Brain pericyte (primary cell): Measurements from ENCODE around the gene USP3.
A peak's percentile ranks its signal among the peaks of the same experiment; 100 is the strongest.
"Not testable (repeated sequence)": the region's sequence is repeated elsewhere in the genome, so short reads cannot be mapped to it uniquely, and the experiment has no call there.

Experiments
- DNase-seq: peaks from one replicate; pipeline ENCODE4 v3.0.0-alpha.2; 2012; ENCODE audit warnings: low read depth, low spot score

Gene USP3

DNA sequence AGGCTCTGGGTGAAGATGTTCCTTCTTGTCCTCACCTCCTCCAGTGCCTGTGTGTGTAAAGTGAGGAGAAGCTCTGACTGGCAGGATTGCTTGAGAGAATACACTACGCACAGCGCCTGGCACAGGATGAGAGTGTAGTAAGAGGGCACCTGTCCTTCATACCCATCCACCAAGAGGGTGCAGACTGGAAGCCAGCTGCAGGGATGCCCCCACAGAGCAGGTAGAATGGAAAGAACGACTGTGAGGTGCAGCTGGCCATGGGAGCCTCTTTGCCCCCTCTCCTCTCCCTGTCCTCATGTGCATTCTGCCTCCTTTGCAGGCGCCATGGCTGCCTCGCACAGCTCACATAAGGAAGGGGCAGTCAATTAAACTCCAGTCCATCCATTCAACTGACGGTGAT lies 105.1 kb downstream of the USP3 start:
- DNase-seq = no peak

DNA sequence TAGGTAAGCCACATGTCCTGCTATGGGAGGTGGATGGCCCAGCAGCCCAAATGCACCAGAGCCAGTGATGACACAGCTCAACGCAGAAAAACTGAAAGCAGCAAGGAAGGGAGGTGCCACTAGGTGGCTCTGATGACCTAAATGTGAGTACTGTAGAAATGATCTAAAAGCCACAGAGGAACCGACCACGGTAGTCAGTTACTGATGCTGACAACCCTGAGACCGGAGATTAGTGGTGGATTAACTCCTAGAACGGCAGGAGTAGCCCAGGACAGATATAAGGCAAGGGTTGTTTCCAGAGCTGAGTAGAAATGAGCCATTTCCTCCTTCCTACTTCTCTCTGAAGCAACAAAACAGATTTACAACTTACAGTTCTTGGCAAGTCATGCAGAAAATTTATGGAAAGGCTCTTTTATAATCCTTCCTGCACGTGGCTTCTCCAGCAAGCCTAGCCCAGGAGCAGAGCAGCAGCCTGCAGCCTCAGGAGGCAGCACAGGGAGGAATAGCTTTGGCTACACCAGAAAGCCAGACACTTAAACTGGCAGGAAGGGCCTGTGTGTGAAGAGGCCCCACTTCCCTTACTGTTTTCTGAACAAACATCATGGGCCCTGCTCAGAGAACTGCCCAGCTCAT lies 105.9 kb downstream of the USP3 start:
- peak; percentile 47 for DNase-seq

DNA sequence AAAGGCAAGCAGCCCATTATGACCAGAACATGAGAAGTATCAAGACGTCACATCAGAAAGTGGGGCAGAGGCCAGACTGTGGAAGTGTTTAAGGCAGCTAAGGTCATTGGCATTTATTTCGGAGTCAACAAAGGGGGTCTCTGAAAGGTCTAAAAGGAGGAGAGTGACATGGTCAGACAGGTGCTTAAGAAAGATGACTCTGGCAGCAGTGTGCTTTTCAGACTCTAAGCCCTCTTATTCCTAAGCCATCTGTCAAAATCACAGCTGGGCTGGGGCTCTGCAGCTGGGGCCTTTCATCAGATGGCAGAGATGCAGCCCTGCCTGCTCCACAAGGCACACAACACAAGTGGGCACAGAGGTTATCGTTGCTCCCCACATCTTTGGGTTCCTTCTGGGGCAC lies 106.8 kb downstream of the USP3 start:
- DNase-seq = no peak

DNA sequence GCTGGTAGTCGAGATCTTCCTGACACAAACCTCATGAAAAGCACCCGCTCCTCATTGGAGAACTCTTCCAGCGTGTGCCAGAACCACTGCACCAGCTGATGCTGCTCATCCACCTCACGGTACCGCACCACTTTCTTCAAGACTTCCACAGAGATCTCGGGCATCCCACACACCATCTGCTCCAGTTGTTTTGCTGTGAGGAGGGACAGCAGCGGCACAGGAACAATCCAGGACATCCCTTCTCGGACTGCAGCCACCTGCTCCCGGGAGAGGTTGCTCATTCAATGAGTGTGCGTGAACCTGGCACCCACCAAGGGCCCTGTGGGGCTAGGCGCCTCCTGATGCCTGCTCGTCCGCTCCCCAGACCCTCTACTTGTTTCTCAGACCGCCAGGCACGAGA lies 107.9 kb downstream of the USP3 start:
- DNase-seq = no peak

DNA sequence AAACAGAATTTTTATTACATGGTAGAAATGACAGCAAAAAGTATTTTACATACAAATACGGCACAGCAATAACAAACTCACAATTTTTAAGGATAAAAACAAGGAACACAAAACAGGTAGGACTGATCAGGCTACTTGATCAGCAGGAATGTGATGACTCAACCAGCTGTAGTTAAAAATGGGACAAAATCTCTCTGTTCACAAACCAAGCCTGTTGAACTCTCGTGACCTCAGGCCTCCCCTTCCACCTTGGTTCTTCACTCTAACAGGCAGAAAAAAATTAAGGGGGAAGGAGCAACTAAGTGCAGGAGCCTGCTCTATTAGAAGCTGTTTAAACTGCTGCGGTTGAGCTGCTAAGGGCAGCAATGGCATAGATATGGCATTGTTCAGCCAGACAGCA lies 111.5 kb downstream of the USP3 start:
- DNase-seq = no peak

DNA sequence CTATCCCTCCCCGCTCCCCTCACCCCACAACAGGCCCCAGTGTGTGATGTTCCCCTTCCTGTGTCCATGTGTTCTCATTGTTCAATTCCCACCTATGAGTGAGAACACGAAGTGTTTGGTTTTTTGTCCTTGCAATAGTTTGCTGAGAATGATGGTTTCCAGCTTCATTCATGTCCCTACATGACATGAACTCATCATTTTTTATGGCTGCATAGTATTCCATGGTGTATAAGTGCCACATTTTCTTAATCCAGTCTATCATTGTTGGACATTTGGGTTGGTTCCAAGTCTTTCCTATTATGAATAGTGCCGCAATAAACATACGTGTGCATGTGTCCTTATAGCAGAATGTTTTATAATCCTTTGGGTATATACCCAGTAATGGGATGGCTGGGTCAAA lies 112.8 kb downstream of the USP3 start:
- not testable (repeated sequence) for DNase-seq

DNA sequence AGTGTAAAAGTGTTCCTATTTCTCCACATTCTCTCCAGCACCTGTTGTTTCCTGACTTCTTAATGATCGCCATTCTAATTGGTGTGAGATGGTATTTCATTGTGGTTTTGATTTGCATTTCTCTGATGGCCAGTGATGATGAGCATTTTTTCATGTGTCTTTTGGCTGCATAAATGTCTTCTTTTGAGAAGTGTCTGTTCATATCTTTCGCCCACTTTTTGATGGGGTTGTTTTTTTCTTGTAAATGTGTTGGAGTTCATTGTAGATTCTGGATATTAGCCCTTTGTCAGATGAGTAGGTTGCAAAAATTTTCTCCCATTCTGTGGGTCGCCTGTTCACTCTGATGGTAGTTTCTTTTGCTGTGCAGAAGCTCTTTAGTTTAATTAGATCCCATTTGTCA lies 113.2 kb downstream of the USP3 start:
- not testable (repeated sequence) for DNase-seq

DNA sequence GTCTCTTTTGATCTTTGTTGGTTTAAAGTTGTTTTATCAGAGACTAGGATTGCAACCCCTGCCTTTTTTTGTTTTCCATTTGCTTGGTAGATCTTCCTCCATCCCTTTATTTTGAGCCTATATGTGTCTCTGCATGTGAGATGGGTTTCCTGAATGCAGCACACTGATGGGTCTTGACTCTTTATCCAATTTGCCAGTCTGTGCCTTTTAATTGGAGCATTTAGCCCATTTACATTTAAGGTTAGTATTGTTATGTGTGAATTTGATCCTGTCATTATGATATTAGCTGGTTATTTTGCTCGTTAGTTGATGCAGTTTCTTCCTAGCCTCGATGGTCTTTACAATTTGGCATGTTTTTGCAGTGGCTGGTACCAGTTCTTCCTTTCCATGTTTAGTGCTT lies 116.4 kb downstream of the USP3 start:
- DNase-seq = not testable (repeated sequence)

DNA sequence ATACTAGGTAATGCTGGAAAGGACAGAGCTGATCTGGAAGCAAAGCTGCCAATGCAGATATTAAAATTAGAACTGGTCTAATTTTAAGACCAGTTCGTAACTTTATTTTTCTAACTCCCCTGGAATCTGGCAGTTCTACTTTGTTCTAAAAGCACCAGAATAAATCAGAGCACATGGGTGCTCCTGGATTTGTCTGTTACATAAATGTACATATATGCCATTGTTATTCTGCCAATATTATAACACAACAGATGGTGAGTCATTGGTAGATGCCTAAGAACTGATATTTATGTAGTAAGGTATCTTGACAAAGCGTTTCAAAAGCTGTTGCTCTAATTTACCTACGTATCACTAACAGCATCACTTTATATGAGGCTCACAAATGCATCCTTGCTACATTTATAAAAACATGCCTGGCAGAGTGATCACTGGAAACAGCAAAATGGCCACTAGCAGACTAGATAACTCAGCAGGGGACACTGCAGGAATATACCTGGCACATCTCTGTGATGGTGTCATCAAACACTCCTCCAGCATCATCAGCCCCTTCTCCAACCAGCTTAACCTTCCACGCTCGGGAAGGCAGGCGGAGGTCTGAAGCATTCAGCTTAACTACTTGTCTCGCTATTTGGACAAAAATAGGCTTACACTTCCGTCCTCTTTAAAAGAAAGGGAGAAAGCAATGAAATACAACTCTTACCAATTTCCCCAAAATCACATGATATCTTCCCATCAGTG lies 119.0 kb downstream of the USP3 start:
- no peak for DNase-seq

DNA sequence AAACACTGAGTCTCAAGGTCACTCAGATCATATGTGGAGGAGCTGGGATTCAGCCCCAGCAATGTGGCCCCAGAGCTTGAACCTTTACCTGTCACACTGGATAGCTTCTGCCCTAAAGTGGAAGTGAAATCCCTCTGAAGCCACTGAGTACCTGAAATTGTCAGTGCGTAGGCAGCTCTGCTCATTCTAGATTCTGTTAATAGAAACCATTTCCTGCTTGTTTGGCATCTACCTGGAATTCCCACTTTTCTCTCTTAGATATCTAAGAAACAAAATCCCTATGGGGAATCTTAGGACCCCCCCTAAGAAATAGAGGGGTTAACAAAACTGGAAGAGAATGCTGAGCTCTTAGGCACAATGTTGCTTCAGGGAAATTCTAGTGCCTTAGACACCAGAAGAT lies 122.6 kb downstream of the USP3 start:
- DNase-seq = no peak

DNA sequence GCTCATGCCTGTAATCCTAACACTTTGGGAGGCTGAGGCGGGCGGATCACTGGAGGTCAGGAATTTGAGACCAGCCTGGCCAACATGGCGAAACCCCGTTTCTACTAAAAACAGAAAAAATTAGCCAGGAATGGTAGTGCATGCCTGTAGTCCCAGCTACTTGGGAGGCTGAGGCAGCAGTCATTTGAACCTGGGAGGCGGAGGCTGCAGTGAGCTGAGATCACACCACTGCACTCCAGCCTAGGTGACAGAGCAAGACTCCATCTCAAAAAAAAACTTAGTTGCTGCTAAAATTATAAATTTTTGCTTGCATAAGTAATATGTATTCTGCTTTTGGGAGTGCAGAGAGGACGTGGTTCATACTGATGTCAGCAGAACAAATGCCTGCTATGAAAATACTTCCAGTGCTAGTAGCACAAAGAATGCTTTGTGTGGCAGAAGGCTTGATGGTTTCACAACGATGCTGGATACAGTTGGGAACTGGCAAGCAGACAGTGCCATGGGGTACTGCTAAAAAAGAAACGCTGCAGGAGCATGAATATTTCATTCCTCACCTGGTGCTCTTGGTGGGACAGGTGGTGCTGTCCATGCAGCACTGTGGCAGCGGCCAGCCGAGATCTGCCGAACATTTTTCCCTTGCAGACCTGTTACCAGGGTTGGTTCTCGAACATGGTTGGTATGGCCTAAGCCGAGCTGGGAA lies 123.9 kb downstream of the USP3 start:
- no peak for DNase-seq

DNA sequence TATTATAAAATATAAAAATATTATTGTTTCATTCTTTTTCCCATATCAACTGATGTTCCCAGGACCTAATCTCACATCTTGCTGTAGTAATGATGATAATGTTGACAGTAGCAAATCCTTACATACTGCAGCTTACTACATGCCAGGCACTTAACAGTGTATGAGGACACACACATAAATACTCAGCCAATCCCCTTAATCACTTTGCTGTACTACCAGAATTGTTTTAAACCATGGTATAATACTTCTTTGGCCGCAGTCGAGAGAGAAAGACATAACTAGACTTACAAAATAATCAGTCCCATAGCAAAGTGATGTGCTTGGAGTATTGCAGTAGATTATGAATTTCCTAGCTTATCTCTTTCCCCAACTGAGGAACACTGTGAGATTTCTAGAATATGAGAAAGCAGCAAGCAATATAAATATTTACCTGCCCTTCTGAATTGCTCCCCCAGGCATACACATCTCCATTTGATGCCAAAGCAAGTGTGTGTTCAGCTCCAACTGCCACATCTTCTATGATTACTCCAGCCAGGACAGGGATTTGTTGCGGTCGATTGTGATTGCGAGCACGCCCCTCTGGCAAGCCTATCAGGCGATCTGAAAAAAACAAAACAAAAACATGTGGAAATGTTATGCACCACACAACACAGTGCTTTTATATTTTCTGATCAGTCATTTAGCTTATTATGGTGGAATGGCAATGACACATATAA lies 125.8 kb downstream of the USP3 start:
- no peak for DNase-seq

DNA sequence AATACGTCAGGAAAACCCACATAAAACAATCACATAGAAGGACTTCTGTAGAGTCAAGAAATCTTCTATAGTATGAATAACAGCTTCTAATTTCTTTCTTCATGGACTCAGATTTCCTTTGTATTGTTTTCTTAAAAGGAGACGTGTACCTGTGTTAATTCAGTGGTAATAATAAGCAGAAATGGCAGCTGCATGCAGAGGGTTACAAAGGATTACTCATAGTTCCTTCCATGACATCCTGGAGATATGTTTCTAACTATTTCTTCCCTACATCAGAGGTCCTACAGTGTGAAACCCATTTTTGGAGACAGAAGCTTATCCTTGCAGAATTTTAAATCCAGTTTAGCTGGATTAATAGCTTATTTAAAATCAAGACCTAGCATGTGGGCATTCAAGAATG lies 128.9 kb downstream of the USP3 start:
- DNase-seq = no peak

DNA sequence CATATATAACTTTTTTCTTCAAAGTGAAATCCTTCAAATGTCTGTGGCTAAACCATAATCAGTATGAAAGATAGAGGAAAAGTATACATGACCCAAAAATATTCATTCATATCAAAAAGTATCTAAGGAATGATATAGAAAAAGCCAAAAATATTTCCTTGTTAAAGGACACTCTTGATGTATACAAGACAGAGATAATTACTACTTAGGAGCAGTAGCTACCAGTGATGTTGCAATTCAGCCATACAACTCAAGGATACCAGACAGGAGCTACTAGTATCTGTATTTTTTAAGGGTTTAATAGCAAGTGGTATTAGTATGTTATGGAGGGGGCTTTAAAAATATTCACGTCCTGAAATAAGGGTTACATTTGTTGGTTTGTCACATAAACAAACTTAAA lies 129.8 kb downstream of the USP3 start:
- no peak for DNase-seq

DNA sequence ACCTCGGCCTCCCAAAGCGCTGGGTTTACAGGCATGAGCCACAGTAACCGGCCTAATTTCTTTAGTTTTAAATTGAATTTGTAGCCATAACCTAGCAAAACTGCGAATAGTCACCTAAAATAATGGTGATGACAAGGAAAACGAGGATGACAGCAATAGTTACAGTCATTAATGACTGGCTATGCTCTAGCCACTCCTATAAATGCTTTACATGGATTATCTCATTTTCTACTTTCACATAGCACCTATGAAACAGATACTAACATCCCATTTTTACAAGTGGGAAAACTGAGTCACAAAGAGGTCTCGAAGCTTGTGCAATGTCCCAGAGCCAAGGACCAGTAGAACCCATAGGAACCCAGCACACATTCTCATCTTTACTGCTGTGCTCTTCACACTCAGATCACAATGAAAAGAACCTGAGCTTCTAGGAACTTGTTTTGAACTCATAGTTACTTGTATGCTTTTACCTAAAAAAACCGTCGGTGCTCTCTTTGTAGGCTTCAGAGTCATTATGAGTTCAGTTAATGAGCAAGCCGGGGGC lies 132.2 kb downstream of the USP3 start:
- no peak for DNase-seq

DNA sequence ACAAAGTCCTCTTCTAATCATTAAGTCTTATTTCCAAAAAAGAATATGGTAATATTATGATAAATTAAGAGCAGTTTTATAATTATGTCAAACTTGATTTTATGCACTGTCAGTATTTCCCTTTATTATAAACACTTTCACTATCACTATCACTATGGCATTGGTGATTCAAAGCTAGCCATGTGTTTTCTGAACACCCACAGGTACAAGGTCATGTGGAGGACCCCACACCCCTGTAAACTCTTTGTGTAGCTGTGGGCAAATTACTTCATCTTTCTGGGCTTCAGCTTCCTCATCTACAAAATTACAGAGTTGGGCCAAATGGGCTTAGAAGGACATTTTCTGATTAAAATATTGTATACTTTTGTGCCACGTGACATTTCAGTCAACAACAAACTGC lies 134.4 kb downstream of the USP3 start:
- no peak for DNase-seq

DNA sequence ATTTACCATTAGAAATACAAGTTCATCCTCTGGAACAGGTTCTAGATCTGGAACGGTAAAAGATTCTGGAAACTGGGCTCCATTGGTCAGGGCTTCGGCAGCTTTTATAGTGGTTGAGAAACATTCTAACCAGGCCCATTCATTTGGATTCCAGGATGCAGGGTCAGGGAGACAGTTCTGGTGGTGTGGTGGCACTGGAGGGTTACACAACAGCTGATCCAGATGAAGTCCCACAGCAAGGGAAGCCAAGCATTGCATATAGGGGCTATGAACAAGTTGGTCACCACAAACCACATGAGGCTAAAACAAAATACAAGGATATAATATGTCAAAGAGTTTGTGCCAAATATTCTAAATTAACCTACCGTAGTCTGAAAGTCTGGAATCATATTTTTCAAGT lies 135.8 kb downstream of the USP3 start:
- DNase-seq = no peak
